T-helper 1 cell treated with Interleukin-12 subunit alpha and Interleukin-12 subunit beta and Interleukin-4 antibody, amounts not matched to agents 30 μg/mL and 1 μg/mL, for 36 hours (primary cell): ENCODE data around the gene NTN5.
A peak's percentile ranks its signal among the peaks of the same experiment; 100 is the strongest.

Experiments
- H3K27ac Mint-ChIP-seq: one replicate; pipeline ENCODE4 v1.8.0; 2021; ENCODE audit warnings: mild to moderate bottlenecking, mixed read lengths
- H3K27me3 Mint-ChIP-seq: one replicate; pipeline ENCODE4 v1.8.0; 2021; ENCODE audit warnings: low read depth, mixed read lengths
- H3K36me3 Mint-ChIP-seq: one replicate; pipeline ENCODE4 v1.8.0; 2021; ENCODE audit warnings: low read depth, mixed read lengths
- H3K4me1 Mint-ChIP-seq: one replicate; pipeline ENCODE4 v1.8.0; 2021; ENCODE audit warnings: low read depth, mixed read lengths
- H3K4me3 Mint-ChIP-seq: one replicate; pipeline ENCODE4 v1.8.0; 2021; ENCODE audit warnings: mild to moderate bottlenecking, moderate library complexity, mixed read lengths
- H3K9me3 Mint-ChIP-seq: one replicate; pipeline ENCODE4 v1.8.0; 2021; ENCODE audit warnings: mixed read lengths

The NTN5 gene

DNA sequence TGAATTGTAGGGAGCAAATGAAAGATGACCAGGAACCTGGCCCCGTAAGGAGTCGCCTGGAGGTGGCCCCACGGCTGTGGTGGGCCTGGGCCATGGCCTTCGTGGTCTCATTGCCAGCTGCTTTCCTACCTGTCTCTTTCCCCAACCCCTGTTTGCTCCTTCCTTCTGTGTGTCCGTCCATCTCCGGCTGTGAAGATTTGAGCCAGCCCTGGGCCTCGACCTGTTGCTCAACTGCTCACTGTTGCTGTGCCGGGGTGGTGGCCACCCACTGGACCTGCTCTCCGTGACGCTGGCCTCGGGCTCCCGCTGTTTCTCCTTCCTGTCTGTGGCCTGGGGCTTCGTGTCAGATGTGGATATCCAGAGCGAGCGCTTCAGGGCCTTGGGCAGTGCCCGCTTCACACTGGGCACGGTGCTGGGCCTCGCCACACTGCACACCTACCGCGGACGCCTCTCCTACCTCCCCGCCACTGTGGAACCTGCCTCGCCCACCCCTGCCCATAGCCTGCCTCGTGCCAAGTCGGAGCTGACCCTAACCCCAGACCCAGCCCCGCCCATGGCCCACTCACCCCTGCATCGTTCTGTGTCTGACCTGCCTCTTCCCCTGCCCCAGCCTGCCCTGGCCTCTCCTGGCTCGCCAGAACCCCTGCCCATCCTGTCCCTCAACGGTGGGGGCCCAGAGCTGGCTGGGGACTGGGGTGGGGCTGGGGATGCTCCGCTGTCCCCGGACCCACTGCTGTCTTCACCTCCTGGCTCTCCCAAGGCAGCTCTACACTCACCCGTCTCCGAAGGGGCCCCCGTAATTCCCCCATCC, 44.1 kb downstream of the NTN5 start:
- Mint-ChIP-seq H3K9me3 (no peaks in the 10 kb centered on the region), H3K4me3 (no peak overlapping the region), H3K4me1 (peaks cover 17% of the 10 kb centered on the region), H3K27ac (no peak overlapping the region), H3K27me3 (no peaks in the 10 kb centered on the region), H3K36me3 (peaks cover 15% of the 10 kb centered on the region)

DNA sequence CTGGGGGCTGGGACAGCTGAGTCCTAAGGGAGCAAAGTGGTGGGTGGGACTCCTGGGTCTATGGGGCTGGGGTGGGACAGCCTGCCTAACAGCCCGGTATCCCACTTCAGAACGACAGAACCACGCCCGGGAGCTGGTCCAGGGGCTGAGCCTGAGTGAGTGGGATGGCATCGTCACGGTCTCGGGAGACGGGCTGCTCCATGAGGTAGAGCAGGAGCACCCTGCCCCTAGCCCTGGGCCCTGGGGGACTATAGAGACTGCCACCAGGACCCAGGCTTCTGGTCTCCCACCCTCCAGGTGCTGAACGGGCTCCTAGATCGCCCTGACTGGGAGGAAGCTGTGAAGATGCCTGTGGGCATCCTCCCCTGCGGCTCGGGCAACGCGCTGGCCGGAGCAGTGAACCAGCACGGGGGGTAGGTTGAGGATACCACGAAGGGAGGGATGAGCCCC, 44.9 kb downstream of the NTN5 start:
- peaks cover 22% of the 10 kb centered on the region for H3K4me1 Mint-ChIP-seq
- H3K27me3 Mint-ChIP-seq = no peaks in the 10 kb centered on the region
- no peaks in the 10 kb centered on the region for H3K9me3 Mint-ChIP-seq
- no peak overlapping the region for H3K4me3 Mint-ChIP-seq
- peaks cover 20% of the 10 kb centered on the region for H3K36me3 Mint-ChIP-seq
- no peak overlapping the region for H3K27ac Mint-ChIP-seq

DNA sequence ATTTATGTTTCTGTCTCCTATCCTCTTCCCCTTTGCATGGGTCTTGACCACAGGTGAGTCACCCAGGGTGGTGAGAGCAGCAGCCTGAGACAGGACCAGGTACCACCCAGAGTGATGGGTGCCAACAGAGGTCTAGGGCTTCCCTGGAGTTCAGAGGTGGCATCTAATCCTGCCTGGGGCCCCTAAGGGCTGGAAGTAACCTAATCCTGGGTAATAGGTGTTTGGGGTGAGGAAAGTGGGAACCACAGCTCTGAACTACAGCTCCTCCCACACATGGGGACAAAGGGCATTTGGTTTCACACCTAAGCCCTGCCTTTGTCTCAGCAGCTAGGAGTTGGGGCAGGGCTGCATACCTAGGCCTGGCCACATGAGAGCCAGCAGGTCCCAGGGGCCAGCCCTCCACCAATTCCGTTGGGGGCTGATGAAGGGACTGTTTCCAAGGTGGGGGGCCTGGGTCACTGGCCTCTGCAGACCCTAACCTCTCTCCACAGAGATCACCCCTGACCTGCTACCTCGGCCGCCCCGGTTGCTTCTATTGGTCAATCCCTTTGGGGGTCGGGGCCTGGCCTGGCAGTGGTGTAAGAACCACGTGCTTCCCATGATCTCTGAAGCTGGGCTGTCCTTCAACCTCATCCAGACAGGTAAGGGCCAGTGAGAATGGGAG, 45.5 kb downstream of the NTN5 start:
- H3K9me3 Mint-ChIP-seq = no peaks in the 10 kb centered on the region

DNA sequence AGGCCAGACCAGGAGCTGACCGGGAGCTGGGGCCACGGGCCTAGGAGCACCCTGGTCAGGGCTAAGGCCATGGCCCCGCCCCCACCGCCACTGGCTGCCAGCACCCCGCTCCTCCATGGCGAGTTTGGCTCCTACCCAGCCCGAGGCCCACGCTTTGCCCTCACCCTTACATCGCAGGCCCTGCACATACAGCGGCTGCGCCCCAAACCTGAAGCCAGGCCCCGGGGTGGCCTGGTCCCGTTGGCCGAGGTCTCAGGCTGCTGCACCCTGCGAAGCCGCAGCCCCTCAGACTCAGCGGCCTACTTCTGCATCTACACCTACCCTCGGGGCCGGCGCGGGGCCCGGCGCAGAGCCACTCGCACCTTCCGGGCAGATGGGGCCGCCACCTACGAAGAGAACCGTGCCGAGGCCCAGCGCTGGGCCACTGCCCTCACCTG, 46.9 kb downstream of the NTN5 start:
- Mint-ChIP-seq H3K27ac (no peak overlapping the region), H3K27me3 (no peaks in the 10 kb centered on the region), H3K36me3 (peaks cover 29% of the 10 kb centered on the region), H3K4me3 (no peak overlapping the region), H3K9me3 (no peaks in the 10 kb centered on the region), H3K4me1 (peaks cover 31% of the 10 kb centered on the region)

More for the DNA sequence above, 45.5 kb downstream of the NTN5 start:
- no peaks in the 10 kb centered on the region for H3K27me3 Mint-ChIP-seq
- H3K36me3 Mint-ChIP-seq = peaks cover 22% of the 10 kb centered on the region
- no peak overlapping the region for H3K27ac Mint-ChIP-seq
- H3K4me1 Mint-ChIP-seq = peaks cover 24% of the 10 kb centered on the region
- H3K4me3 Mint-ChIP-seq = no peak overlapping the region

DNA sequence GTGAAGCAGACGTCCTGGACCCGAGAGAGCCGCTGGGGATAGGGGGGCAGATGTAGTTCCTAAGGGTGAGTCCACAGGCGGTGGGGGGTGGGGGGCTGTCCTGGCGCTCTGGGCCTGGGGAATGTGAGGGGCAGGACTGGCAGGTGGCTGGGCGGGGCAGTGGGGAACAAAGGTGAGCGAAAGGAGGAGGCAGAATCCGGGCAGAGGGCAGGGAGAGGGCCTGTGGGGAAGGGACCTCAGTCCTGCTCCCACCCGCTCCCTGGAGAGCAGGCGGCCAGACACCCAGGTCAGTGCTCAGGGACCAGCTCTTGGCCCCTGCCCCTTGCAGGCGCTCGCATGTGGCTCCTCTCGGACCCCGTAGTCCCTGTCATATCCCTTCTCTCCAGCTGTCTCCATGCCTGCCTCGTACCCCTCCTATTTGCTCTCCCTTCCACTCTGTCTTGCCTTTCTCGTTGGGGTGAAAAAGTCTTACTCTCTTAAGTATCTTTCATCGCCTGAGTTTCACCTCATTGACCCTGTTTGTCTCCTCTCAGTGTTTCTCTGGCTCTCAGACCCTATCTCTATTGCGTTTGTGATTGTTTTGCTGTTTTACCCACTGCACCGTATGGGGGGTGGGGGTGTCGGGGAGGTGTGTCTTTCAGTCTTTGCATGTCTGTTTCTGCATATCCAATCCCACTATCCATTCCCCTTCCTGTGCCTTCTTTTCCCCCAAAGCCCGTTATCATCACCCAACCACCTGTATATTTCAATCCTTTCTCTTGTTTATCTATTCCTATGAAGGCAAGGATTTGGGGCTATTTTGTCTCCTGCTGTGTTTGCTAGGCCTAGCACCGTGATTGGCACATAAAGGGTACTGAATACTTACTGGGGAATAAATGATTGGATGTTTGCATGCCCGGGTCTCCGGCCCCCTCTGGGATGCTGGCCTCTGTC, 47.8 kb downstream of the NTN5 start:
- no peaks in the 10 kb centered on the region for H3K9me3 Mint-ChIP-seq
- peaks cover 28% of the 10 kb centered on the region for H3K36me3 Mint-ChIP-seq
- H3K27ac Mint-ChIP-seq = peak overlapping the region; percentile 52
- no peaks in the 10 kb centered on the region for H3K27me3 Mint-ChIP-seq
- peak overlapping the region; percentile 85 for H3K4me3 Mint-ChIP-seq
- peaks cover 31% of the 10 kb centered on the region for H3K4me1 Mint-ChIP-seq

DNA sequence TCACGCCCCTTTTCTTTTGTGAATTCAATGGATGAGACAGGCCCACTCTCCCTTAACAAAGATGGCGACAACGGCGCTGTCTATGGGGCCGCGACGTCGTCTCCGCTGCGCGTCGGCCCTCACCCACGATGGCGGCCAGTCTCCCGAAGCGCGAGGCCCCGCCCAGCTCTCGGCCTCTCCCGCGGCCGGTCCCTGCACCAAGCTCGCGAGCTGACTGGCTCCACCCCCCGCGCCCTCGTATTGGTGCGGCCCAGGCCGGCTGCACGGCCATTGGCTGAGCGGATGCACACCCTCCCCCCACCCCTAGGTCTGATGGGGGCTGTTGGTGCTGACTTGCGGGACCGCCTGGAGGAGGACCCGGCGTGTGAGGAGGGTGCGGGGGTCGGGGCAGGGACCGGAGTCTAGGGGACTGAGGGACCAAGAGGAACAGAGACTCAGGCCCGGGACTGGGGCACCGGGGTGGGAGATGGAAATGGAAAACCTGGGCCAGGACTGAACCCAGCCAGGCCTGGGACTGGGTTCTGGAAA, 48.7 kb downstream of the NTN5 start:
- H3K36me3 Mint-ChIP-seq = peaks cover 29% of the 10 kb centered on the region
- H3K4me1 Mint-ChIP-seq = peaks cover 37% of the 10 kb centered on the region
- peak overlapping the region; percentile 85 for H3K4me3 Mint-ChIP-seq
- H3K27ac Mint-ChIP-seq = peak overlapping the region; percentile 97
- H3K9me3 Mint-ChIP-seq = no peaks in the 10 kb centered on the region
- no peaks in the 10 kb centered on the region for H3K27me3 Mint-ChIP-seq

DNA sequence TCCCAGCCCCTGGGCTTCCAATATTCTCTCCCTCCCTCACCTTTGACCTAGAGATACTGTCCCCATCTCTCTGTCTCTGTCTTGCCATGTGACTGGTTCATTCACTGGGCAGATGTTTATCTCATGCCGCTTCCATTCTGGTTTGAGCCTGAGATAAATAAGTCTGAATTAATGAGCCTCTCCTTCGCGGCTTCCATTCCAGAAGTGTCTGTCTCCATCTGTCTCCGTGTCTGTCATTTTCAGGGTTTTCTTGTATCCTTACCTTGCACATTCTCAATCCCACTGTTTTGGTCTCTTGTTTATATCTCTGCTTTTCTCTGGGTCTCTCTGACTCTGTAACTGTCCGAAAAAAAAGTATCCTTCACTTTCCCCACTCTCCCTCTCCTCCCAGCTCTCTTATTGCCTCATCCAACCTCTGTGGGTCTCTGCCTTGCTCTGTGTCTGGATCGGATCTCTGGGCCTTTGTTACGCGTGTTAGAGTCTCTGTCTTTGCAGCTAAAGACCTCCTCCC, 49.2 kb downstream of the NTN5 start:
- Mint-ChIP-seq H3K27ac (peak overlapping the region; percentile 97), H3K4me1 (peaks cover 37% of the 10 kb centered on the region), H3K4me3 (peak overlapping the region; percentile 85), H3K27me3 (no peaks in the 10 kb centered on the region), H3K9me3 (no peaks in the 10 kb centered on the region), H3K36me3 (peaks cover 29% of the 10 kb centered on the region)

DNA sequence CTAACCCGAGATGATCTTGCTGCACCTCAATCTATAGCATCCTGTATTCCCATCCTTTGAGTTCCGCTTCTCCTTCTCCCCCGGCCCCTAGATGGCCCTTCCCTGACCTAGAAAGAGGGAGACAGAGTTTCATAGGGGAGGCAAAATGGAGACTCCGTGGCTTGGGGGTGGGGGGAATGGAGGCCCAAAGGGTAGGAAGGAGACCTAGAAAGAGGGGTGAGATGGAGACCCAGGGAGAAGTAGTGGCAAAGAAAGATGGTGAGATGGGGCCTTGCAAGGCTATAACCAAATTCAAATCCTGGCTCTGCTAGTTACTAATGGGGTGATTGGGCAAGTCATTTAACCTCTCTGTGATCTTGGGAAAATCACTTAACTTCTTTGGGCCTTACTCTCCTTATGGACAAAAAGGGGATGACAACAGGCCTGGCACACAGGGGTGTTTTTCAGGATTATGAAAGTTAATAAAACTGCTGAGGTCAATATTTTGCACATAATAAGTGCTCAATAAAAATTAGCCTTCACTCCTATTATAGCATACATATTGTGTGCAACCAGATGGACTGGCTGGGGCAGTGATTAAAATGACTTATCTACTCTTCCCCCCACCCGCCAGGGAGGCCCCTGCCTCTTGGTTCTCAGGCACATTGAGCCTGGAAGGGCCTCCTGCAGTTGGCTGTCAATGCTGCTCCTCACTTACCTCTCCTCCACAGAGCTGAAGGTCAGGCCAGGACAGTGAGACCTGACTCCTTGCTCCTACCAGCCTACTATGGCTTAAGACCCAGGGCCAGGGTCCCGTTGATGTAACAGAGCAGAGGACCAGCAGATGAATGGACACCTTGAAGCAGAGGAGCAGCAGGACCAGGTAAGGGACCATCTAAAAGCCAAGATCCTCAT, 52.9 kb downstream of the NTN5 start:
- Mint-ChIP-seq H3K36me3 (peaks cover 48% of the 10 kb centered on the region), H3K4me1 (peaks cover 40% of the 10 kb centered on the region), H3K27ac (peak overlapping the region; percentile 99), H3K27me3 (no peaks in the 10 kb centered on the region), H3K4me3 (peak overlapping the region; percentile 98), H3K9me3 (no peaks in the 10 kb centered on the region)

DNA sequence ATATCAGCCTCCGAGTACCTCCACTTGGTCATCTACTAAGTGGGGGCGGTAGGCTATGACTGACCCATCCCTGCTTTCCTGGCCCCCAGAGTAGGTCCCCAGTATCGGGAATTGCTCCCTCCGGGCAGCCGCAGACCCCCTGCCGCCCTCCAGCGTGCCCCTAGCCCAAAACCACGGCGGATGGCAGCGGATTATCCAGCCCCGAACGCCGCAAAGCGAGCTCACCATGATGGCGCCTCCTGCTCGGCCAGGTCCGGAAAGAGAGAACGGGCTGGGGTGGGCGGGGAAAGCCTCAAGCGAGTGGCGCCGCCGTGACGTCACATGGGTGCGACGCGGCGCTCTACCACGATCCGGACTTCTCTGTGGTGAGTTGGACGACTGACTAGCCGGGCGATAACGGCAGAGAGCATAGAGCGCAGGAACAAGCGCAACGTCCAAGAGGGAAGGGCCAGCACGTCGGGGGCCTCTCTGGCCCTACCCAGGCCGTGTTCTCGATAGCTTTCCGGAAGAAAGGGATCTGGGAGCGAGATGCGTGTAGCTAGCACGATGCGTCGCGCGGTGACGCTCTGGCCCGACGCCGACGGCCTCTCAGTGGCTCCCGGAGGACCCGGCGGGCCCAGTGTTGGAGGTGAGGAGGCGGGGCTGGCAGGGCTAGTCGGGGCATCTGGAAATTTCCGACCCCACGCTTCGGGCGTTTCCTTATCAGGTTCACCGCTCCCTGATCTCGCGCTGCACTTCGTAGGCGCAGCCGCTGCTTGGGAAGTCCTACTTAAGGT, 53.7 kb downstream of the NTN5 start, which contains the start of the genes RPL18 and SPHK2:
RPL18 (minus strand) TSS at position 263 of the 776 bp plus-strand sequence; CDS start at position 228, 35 bp downstream.
SPHK2 (plus strand) TSS at position 591 of the 776 bp plus-strand sequence. CDS start 1,009 bp downstream, outside the sequence.
- peaks cover 38% of the 10 kb centered on the region for H3K4me1 Mint-ChIP-seq

DNA sequence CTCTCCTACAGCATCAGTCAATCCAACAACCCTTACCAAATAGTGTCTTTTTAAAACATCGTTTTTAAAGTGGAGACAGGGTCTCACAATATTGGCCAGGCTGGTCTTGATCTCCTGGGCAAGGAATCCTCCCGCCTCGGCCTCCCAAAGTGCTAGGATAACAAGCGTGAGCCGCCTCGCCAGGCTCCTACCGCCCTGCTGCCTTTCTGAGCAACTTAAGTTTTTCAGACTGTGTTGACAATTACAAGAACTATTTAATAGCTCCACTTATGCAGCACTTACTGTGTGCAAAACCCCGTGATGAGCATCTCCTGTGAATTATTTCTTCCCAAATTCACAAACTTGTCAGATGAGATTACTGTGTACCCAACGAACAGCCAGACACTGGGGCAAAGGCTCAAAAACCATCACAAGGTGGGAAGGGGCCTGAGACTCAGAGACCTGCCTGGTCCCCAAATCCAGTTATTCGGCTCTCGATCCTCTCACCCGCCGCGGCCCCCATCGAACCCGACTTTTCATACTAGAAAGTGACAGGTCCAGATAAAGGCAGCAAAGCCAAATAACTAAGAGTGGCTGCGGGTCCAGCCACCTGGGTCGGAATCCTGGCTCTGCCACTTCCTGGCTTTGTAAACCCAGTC, 54.4 kb downstream of the NTN5 start:
- Mint-ChIP-seq H3K27ac (peak overlapping the region; percentile 99), H3K4me3 (peak overlapping the region; percentile 98), H3K4me1 (peaks cover 32% of the 10 kb centered on the region), H3K9me3 (no peaks in the 10 kb centered on the region), H3K36me3 (peaks cover 42% of the 10 kb centered on the region), H3K27me3 (no peaks in the 10 kb centered on the region)

More for the DNA sequence above, 53.7 kb downstream of the NTN5 start, which contains the start of the genes RPL18 and SPHK2:
- Mint-ChIP-seq H3K9me3 (no peaks in the 10 kb centered on the region), H3K27me3 (no peaks in the 10 kb centered on the region), H3K36me3 (peaks cover 48% of the 10 kb centered on the region), H3K27ac (peak within 1 kb of the TSS; percentile 99), H3K4me3 (peak within 1 kb of the TSS; percentile 98)

DNA sequence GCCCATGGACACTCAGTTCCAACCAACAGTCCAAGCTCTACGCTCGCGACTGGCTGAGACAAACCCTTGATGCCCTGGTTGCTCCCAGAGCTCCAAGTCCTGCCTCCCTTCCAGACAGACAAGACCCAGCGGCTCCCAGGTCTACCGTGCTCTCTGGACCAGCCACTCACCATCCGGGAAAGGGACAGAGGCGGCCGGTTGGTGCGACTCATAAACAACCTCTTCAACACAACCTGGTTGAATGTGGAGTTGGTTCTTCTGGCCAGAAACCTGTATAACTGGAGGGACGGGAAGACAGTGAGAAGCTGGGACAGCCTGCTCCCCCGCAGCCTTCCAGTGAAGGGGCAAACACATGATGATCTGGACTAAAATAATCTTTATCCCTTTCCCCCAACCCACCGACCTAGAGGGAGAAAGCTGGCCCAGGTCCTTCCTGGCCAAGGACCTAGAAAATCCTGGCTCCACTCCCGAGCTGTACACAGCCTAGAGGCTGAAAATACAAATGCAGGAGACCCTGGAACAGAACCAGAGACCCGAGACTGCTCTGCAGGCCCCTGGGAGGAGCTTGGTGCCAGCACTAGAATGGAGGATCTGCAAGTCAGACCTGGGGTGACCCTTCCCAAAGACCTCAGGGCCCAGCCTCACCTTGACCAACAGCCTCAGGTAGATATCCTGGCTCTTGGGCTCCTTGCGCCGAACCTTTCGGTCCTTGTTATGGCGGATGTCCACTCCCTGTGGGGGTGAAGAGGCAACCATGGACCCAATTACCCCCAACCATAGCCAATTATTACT, 55.5 kb downstream of the NTN5 start:
- Mint-ChIP-seq H3K36me3 (peaks cover 38% of the 10 kb centered on the region), H3K27me3 (no peaks in the 10 kb centered on the region), H3K27ac (peak overlapping the region; percentile 99), H3K4me3 (peak overlapping the region; percentile 98), H3K4me1 (peaks cover 29% of the 10 kb centered on the region), H3K9me3 (no peaks in the 10 kb centered on the region)
